ENCODE results near the gene UBA52.
"Not testable (repeated sequence)": the region's sequence is repeated elsewhere in the genome, so short reads cannot be mapped to it uniquely, and the experiment has no call there.

Gene UBA52

DNA sequence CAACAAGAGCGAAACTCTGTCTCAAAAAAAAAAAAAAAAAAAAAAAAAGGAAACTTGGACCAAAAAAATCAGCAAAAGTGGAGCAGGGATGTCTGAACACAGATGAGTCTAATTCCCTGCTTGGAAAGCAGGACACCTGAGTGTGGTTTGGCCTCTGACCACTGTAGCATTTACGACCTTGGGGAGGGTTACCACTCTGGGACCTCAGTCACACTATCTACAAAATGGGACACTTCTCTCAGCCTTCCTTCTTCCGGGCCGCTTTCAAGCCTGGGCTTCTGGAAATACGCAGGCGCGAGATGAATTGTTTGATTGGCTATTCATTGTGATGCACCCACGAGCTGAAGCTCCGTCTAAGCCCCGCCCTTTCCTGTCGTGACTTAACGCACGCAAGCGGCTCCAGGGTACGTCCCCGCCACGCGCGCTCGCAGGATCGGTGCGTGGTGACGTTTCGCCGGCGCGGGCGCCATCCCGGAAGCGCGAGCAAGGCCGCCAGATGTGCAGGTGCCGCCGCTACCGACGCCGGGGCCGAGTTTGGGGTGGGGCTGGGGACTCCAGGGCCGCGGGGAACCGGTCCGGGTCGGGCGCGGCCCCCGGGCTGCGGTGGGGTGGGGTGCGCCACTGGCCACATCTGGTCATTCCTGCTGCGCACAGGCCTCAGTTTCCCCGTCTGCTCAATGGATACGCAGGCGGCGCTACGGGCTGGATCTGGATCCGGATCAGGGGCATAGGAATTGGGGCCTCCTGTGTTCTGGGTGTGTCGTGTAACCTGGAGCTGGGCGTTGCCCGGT is 14.1 kb upstream of the UBA52 start, which contains the start of gene KXD1:
Gene KXD1, plus strand, starts transcription at position 460 of the 791 bp plus-strand sequence. CDS start 4,187 bp downstream, outside the sequence.
- peak; percentile 96 for DNase-seq

DNA sequence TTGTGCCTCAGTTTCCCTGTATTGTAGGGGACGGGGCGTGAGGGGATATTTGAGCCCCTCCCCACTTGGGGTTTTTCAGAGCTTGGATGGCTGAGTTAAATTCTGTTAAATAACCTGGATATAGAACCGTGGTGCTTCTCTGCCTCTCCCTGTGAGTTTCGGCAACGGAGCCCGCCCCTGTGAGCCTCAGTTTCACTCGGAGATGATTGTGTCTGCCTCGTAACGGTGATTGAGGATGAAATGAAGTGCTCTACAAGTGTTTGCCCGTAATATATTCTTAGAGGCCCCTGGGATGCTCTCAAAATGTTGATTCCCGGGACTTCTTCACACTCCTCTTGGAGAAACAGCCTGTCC is 13.5 kb upstream of the UBA52 start:
- no peak for DNase-seq

- DNase-seq = no peak
These were observed 13.1 kb upstream of the UBA52 start for GRCh38 chr19:18558604-18559003.

DNA sequence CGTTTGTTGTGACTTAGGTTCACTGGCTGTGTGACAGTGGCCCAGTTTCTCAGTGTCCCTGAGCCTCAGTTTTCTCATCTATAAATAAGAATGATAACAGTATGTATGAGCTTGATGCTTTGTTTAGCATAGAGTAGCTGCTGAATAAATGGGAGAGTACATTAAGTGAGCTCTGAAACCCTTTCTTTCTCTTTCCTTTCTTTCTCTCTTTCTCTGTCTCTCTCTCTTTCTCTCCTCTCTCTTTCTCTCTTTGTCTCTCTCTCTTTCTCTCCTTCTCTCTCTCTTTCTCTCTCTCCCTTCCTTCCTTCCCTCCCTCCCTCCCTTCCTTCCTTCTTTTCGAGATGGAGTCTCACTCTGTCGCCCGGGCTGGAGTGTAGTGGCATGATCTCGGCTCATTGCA is 12.0 kb upstream of the UBA52 start:
- no peak for DNase-seq

- DNase-seq = no peak
These were observed 9.6 kb upstream of the UBA52 start for GRCh38 chr19:18562086-18562485.

DNA sequence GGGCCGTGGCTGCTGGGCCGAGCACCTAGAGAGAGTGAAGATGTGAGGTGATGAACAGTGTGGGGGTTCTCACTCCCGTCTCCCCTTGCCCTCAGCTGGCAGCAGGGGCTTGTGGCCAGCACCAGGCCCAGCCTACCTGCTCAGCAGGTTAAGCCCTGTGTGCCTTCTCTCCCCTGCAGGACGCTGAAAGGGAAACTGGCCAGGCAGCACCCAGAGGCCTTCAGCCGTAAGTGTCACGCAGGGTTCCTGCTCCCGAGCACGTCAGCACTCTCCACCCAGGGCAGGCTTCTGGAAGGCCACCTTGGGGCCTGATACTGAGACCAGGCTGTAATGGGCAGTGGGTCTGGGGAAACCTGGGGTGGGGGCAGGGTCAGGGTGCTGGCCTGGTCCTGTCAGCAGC is 4.7 kb upstream of the UBA52 start:
- no peak for DNase-seq

- no peak for DNase-seq
These were observed 3.3 kb upstream of the UBA52 start for GRCh38 chr19:18568367-18568766.

DNA sequence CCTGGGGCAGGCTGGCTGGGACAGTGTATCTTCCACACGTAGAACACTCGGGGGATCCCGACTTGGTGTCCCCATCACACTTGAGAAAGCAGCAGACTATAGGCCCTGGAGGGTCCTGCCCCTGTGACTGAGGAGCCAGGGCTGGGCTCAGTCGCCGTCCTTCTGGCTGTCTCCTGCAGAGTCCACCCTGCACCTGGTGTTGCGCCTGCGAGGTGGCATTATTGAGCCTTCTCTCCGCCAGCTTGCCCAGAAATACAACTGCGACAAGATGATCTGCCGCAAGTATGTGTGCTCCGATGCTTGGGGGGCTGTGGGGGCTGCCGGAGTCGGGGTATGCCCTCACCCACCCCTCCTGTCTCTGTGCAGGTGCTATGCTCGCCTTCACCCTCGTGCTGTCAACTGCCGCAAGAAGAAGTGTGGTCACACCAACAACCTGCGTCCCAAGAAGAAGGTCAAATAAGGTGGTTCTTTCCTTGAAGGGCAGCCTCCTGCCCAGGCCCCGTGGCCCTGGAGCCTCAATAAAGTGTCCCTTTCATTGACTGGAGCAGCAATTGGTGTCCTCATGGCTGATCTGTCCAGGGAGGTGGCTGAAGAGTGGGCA is 3.1 kb downstream of the UBA52 start:
- DNase-seq = no peak

DNA sequence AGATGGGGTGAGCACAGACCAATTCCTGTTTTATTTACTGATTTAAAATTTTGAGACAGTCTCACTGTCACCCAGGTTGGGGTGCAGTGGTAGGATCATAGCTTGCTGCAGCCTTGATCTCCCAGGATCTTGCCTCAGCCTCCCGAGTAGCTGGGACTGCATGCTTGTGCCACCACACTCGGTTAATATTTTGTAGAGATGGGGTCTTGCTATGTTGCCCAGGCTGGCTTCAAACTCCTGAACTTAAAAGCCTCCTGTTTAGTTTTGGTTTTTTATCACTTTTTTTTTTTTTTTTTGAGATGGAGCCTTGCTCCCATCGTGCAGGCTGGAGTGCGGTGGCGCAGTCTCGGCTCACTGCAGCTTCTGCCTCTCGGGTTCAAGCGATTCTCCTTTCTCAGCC is 4.7 kb downstream of the UBA52 start:
- DNase-seq = no peak

DNA sequence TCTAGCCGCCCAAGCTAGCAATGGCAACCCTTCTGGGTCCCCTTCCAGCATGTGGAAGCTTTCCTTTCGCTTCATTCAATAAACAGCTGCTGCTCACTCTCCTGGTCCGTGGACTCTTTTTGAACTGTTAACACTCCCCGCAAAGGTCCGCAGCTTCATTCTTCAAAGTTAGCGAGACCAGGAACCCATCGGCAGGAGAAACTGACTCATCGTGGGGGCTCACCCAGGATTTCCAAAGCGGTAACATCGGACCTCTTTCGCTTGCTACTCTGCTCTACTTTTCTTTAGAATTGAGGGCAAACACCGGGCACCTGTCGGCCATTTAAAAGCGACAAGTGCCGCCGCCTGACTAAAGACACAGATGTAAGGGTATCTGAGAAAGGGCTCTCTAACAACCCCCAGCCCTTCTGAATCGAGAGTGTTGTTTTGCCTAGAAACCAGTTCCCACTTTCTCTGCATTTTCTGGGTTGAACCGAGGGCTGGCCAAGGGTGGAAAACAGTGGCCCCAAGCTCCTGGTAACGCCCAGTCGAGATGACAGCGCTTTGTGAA is 5.8 kb downstream of the UBA52 start:
- no peak for DNase-seq

GRCh38 chr19:18580311-18580710 is 8.7 kb downstream of the UBA52 start:
- DNase-seq = no peak

DNA sequence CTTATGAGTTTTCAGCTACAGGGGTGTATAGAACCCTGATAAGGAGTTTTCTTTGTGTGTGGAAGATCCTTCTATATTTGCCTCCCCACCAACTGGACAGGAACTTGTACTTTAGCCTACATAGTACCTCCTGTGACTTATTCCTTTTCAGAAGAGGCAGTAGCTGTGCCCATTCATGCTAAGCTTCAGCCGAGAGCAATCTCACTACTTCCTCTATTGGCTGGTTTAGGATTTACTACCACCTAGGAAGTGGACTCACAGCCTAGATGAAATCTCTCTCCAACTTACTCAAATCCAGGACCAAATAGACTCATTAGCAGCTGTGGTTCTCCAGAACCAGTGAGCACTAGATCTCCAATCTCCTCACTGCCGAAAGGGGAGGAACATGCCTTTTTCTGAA is 14.6 kb downstream of the UBA52 start:
- no peak for DNase-seq

- DNase-seq = no peak
These were observed 15.9 kb downstream of the UBA52 start for GRCh38 chr19:18587561-18587960.

DNA sequence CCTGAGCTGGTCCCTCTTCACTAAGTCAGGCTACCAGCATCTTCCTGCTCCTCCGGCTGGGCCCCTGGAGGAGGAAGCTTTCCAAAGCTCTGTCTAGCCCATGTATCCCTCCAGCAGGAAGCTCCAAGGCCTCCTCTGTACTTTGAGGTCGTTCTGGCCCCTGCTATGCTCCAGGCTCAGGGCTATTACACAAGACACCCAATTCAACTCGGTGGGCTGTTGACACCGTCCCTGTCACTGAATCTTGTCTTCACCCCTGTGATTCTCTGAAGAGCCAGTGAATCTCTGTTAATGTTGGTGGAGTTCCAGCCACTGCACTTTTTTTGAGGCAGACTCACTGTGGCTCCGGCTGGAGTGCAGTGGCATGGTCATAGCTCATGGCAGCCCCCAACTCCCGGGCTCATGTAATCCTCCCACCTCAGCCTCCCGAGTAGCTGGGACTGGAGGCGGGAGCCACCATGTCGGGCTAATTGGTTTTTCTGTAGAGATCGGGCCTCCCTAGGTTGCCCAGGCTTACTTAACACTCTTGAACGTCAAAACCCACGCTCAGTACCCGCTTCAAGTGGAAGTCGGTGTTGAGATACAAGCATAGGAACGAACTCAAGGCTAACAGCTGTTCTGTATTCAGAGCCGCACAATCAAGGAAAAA is 16.4 kb downstream of the UBA52 start:
- DNase-seq = no peak

DNA sequence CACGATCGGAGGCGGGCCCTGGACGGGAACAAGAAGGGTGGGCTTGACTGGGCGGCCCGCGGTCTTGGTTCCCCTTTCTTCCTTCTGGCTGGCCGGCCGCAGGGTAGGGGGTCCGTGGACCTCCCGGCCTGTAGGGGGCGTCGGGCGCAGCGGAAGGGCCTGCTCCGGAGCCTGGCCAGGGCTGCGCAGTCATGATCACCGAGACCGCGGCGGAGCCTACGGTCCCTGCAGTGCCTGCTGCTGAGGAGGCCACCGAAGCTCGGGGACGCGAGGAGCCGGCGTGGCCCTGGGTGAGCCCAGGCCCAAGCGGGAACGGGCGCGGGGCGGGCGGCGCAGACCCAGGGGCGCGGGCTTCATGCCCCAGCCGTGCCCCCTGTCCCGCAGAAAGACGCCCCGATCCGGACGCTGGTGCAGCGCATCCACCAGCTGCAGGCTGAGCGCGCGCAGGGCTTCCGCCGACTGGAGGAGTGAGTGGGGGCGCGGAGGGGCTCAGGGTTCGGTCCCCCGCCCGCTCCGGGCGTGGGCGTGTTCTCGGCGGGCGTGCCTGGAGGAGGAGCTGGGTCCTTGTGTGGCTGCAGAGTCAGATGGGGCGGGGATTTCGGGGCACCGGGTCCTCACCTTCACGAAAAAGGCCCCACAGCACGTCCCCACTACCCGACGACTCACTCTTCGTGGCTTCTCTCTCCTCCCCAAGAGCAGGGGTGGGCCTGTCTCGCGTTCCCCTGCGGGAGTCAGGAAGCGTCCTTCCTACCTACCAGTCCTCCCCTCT is 17.1 kb downstream of the UBA52 start, which contains the start of gene REX1BD:
Gene REX1BD, plus strand, starts transcription at position 188 of the 769 bp plus-strand sequence. Its CDS starts 4 bp downstream, at position 192.
- peak; percentile 82 for DNase-seq

GRCh38 chr19:18589380-18590272 is 18.0 kb downstream of the UBA52 start:
- DNase-seq = peak; percentile 64

DNA sequence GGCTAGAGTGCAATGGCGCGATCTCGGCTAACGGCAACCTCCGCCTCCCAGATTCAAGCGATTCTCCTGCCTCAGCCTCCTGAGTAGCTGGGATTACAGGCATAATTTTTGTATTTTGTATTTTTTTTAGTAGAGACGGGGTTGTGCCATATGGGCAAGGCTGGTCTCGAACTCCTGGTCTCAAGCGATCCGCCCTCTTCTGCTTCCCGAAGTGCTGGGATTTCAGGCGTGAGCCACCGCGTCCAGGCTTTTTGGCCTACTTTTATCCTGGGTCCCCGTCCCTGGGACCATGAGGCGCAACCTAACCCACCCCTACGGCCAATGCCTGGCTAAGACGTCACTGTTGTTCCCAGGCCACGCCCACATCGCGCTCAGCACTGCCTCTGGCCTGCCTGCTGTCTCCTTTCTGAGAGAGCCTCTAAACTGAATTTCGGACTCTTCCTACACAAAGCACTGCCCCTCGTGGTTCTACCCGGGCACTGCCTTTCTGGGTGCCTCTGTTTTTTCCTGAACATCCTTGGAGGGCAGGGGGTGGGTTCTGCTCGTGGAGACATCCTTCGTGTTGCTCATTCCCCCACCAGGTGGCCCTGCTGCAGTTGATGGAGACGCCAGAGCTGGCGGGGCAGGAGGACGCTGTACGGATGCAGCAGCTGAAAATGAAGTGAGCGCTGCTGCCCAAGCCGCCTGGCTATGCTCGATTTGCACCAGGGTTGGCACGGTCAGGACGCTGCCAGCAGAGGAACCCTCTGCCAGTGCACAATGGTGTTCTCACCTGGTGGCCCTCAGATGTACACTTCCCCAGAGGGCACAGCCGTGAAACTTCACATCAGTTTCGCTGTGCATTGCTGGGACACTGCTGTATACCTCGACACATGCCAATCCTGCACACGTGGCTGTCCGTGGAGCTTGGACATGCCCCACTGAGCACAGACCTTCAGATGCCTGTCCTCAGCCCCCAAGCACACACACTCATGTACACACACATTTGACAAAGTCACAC is 18.9 kb downstream of the UBA52 start:
- DNase-seq = no peak

DNA sequence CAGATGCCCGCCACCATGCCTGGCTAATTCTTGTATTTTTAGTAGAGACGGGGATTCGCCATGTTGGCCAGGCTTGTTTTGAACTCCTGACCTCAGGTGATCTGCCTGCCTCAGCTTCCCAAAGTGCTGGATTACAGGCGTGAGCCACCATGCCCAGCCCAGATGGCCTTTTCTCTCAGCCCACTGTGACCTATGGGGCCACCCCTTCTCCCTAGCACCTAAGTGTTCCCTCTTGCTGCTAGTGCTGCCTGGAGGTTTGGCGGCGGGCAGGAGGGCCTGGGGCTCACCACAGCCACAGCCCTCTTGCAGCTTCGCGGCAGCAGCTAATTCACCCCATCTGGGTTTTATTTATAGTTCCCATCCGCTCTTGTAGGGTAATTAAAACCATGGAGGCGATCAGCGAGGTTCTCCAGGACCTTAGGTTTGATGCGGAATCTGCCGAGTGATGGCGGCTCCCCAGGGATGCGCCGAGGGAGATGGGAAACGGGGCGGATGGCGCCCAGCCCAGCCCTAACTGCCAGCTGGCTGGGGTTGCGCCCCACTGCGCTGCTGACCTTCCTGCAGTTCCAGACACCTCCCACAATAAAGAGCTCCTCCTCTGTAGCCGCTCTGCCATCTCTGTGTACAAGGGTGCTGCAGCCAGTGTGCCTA is 20.2 kb downstream of the UBA52 start:
- no peak for DNase-seq

DNA sequence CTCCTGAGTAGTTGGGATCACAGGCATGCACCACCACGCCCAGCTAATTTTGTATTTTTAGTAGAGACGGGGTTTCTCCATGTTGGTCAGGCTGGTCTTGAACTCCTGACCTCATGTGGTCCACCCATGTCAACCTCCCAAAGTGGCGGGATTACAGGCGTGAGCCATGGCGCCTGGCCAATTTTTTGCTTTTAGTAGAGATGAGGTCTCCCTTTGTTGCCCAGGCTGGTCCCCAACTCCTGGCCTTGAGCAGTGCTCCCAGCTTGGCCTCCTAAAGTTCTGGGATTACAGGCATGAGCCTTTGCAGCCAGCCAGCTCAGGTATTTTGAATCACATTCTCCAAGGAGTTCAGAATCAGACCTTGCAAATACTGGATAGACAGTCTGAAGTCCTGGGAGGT is 21.1 kb downstream of the UBA52 start:
- DNase-seq = not testable (repeated sequence)
